Mesenchymal stem cell (in vitro differentiated cells and primary cell): ENCODE results near the gene CDC37. TPM values are rescaled to one million over a fixed set of nuclear protein-coding genes. Genes with fewer than 3 reads are reported as not detected.

Experiments used
- DNase-seq: peaks from one replicate; pipeline ENCODE4 v3.0.0-alpha.2; 2013
- H2AFZ ChIP-seq: one replicate; pipeline ENCODE4 v1.6.1; 2013; ENCODE audit warnings: low read depth, mild to moderate bottlenecking, control low read depth, inconsistent platforms, low read length, moderate library complexity
- H2AK5ac ChIP-seq: 2 replicates; pipeline ENCODE4 v1.6.1; 2013; ENCODE audit warnings: low read length, moderate library complexity, mild to moderate bottlenecking, inconsistent platforms; ENCODE audit not compliant: severe bottlenecking
- H2BK120ac ChIP-seq: one replicate; pipeline ENCODE4 v1.6.1; 2013; ENCODE audit warnings: low read depth, mild to moderate bottlenecking, inconsistent platforms, low read length, moderate library complexity
- H2BK12ac ChIP-seq, 2 experiments: one replicate each; pipeline ENCODE4 v1.6.1; 2013; ENCODE audit warnings: inconsistent platforms in 2 of 2, low read length in 2 of 2, mild to moderate bottlenecking in 2 of 2, moderate library complexity in 2 of 2, control low read depth in 1 of 2
- H2BK15ac ChIP-seq: one replicate; pipeline ENCODE4 v1.6.1; 2013; ENCODE audit warnings: mild to moderate bottlenecking, low read depth, inconsistent platforms; ENCODE audit not compliant: poor library complexity, severe bottlenecking
- H2BK5ac ChIP-seq: 2 replicates; pipeline ENCODE4 v1.6.1; 2013; ENCODE audit warnings: low read depth, mild to moderate bottlenecking, low read length, control low read depth, inconsistent platforms; ENCODE audit not compliant: poor library complexity, severe bottlenecking
- H3K14ac ChIP-seq, 2 experiments: one replicate each; pipeline ENCODE4 v1.6.1; 2013; ENCODE audit warnings: inconsistent platforms in 2 of 2, low read length in 2 of 2, control low read depth in 1 of 2, mild to moderate bottlenecking in 1 of 2, moderate library complexity in 1 of 2
- H3K18ac ChIP-seq, 2 experiments: one replicate each; pipeline ENCODE4 v1.6.1; 2013; ENCODE audit warnings: inconsistent platforms in 2 of 2, low read length in 2 of 2, control low read depth in 1 of 2, low read depth in 1 of 2, mild to moderate bottlenecking in 1 of 2
- H3K23ac ChIP-seq, 2 experiments: one replicate each; pipeline ENCODE4 v1.6.1; 2013; ENCODE audit warnings: inconsistent platforms in 2 of 2, low read length in 2 of 2, mild to moderate bottlenecking in 2 of 2, moderate library complexity in 2 of 2, control low read depth in 1 of 2
- H3K27ac ChIP-seq: 2 replicates; pipeline ENCODE4 v1.5.1; 2013; ENCODE audit warnings: mild to moderate bottlenecking, moderate library complexity, low read length, control low read depth, inconsistent platforms; ENCODE audit not compliant: poor library complexity, severe bottlenecking
- H3K27me3 ChIP-seq, 2 experiments: 2 replicates each; pipeline versions ENCODE4 v1.6.1 to v1.7.0; 2013; ENCODE audit warnings: low read length in 2 of 2, mild to moderate bottlenecking in 2 of 2, moderate library complexity in 2 of 2, control low read depth in 1 of 2, inconsistent platforms in 1 of 2; ENCODE audit not compliant: control insufficient read depth in 1 of 2, insufficient read depth in 1 of 2
- H3K36me3 ChIP-seq, 2 experiments: 2 replicates each; pipeline versions ENCODE4 v1.6.1 to v1.7.0; 2013; ENCODE audit warnings: low read length in 2 of 2, control low read depth in 1 of 2, inconsistent platforms in 1 of 2, low read depth in 1 of 2, mild to moderate bottlenecking in 1 of 2; ENCODE audit not compliant: insufficient read depth in 2 of 2, control insufficient read depth in 1 of 2
- H3K4ac ChIP-seq, 2 experiments: one replicate each; pipeline ENCODE4 v1.6.1; 2013; ENCODE audit warnings: inconsistent platforms in 2 of 2, low read length in 2 of 2, mild to moderate bottlenecking in 2 of 2, moderate library complexity in 2 of 2, control low read depth in 1 of 2, low read depth in 1 of 2
- H3K4me1 ChIP-seq: 2 replicates; pipeline ENCODE4 v1.6.1; 2013; ENCODE audit warnings: low read depth, low read length, control low read depth; ENCODE audit not compliant: control insufficient read depth, insufficient read depth
- H3K4me2 ChIP-seq: 2 replicates; pipeline ENCODE4 v1.6.1; 2013; ENCODE audit warnings: low read length, mild to moderate bottlenecking, inconsistent platforms; ENCODE audit not compliant: poor library complexity, severe bottlenecking
- H3K4me3 ChIP-seq, 2 experiments: 2 replicates each; pipeline versions ENCODE4 v1.5.1 to v1.7.0; 2013; ENCODE audit warnings: low read length in 2 of 2, mild to moderate bottlenecking in 2 of 2, control low read depth in 1 of 2, low read depth in 1 of 2; ENCODE audit not compliant: insufficient read depth in 1 of 2
- H3K79me1 ChIP-seq: replicated peaks from 2 replicates; pipeline ENCODE4 v1.6.1; 2013; ENCODE audit warnings: mild to moderate bottlenecking, control low read depth, low read length, inconsistent platforms; ENCODE audit not compliant: poor library complexity, severe bottlenecking
- H3K9ac ChIP-seq: 2 replicates; pipeline ENCODE4 v1.7.0; 2013; ENCODE audit warnings: mild to moderate bottlenecking, low read length, moderate library complexity
- H3K9me3 ChIP-seq: 2 replicates; pipeline ENCODE4 v1.7.0; 2013; ENCODE audit warnings: mild to moderate bottlenecking, low read length; ENCODE audit not compliant: control insufficient read depth
- H4K8ac ChIP-seq: one replicate; pipeline ENCODE4 v1.6.1; 2013; ENCODE audit warnings: inconsistent platforms, mild to moderate bottlenecking, low read length, moderate library complexity
- H4K91ac ChIP-seq: one replicate; pipeline ENCODE4 v1.6.1; 2013; ENCODE audit warnings: mild to moderate bottlenecking, low read length, inconsistent platforms
- WGBS: methylation state at CpG from one replicate; pipeline ENCODE4 v1.1.7; 2013; ENCODE audit warnings: mixed read lengths; 5-methylcytosine and 5-hydroxymethylcytosine counted together
- polyA plus RNA-seq, 2 experiments: library from polyadenylated mRNA; stranded (reverse); fragments of 200-250 nt; gene quantifications; one replicate each; pipeline ENCODE4 v1.2.3, GENCODE V29; 2013

The CDC37 gene
- polyA plus RNA-seq (2013, experiment 1 of 2) = 163 TPM
- polyA plus RNA-seq (2013, experiment 2 of 2) = 156 TPM

GRCh38 chr19:10403137-10404021 lies at the start of gene CDC37:
CDC37 (minus strand) TSS chr19:10403542; CDS start chr19:10403479, 63 bp downstream.
- H4K8ac ChIP-seq = peak within 1 kb of the TSS; percentile 59
- under 1% methylated on average over 62 of the region's 69 CpGs for WGBS

GRCh38 chr19:10450853-10451609 lies 47.7 kb upstream of the CDC37 start:
- Histone ChIP-seq H3K18ac (no peak overlapping the region), H3K23ac (no peak overlapping the region), H2AK5ac (no peak overlapping the region), H2BK12ac (no peak overlapping the region), H3K4me1 (peaks cover 1% of the 10 kb centered on the region), H3K27ac (no peak overlapping the region), H3K4ac (no peak overlapping the region), H2BK5ac (no peak overlapping the region), H3K4me3 (no peak overlapping the region), H2BK120ac (no peak overlapping the region), H3K4me2 (no peak overlapping the region), H3K27me3 (no peaks in the 10 kb centered on the region), H4K8ac (no peak overlapping the region), H3K9me3 (no peaks in the 10 kb centered on the region), H2AFZ (no peak overlapping the region), H3K79me1 (no peaks in the 10 kb centered on the region), H3K14ac (no peak overlapping the region), H3K36me3 (peaks cover 6 to 12% of the 10 kb centered on the region in 2 experiments), H2BK15ac (no peak overlapping the region), H3K9ac (no peak overlapping the region), H4K91ac (no peak overlapping the region)
- 92% methylated on average over 25 of the region's 25 CpGs for WGBS
- no peak for DNase-seq

More at GRCh38 chr19:10403137-10404021, at the start of gene CDC37:
- Histone ChIP-seq H3K9ac (peak within 1 kb of the TSS; percentile 100), H2BK5ac (no peak within 1 kb of the TSS), H4K91ac (no peak within 1 kb of the TSS), H3K27ac (peak within 1 kb of the TSS; percentile 24), H2BK12ac (peak within 1 kb of the TSS in 1 of 2 experiments; percentile 47), H3K79me1 (peaks cover 2% of the 10 kb centered on the region), H2BK120ac (peak within 1 kb of the TSS; percentile 69), H3K14ac (peak within 1 kb of the TSS in 1 of 2 experiments; percentile 99), H3K4ac (peak within 1 kb of the TSS; percentile 3 to 63), H2AK5ac (no peak within 1 kb of the TSS), H3K18ac (peak within 1 kb of the TSS; percentile 38 to 88), H3K23ac (peak within 1 kb of the TSS in 1 of 2 experiments; percentile 87), H3K9me3 (no peaks in the 10 kb centered on the region), H3K4me3 (peak within 1 kb of the TSS; percentile 89 to 99), H3K36me3 (peaks cover 18% of the 10 kb centered on the region in 2 experiments), H2AFZ (peak within 1 kb of the TSS; percentile 92), H2BK15ac (no peak within 1 kb of the TSS), H3K4me1 (peaks cover 21% of the 10 kb centered on the region), H3K27me3 (peaks cover 7 to 24% of the 10 kb centered on the region in 2 experiments), H3K4me2 (peak within 1 kb of the TSS; percentile 98)
- DNase-seq = peak; percentile 97

GRCh38 chr19:10450191-10450852 lies 47.0 kb upstream of the CDC37 start:
- no peak overlapping the region for H4K8ac ChIP-seq
- no peaks in the 10 kb centered on the region for H3K79me1 ChIP-seq
- no peak overlapping the region for H3K27ac ChIP-seq
- no peak overlapping the region for H2BK12ac ChIP-seq
- no peak overlapping the region for H3K4ac ChIP-seq
- no peak overlapping the region for H3K4me2 ChIP-seq
- no peak overlapping the region for H4K91ac ChIP-seq
- peaks cover 6 to 12% of the 10 kb centered on the region in 2 experiments for H3K36me3 ChIP-seq
- H3K18ac ChIP-seq = no peak overlapping the region
- 97% methylated on average over 14 of the region's 14 CpGs for WGBS
- H3K4me1 ChIP-seq = peaks cover 1% of the 10 kb centered on the region
- no peak overlapping the region for H2AFZ ChIP-seq
- H3K23ac ChIP-seq = no peak overlapping the region
- H3K9me3 ChIP-seq = no peaks in the 10 kb centered on the region
- no peak overlapping the region for H2AK5ac ChIP-seq
- H3K4me3 ChIP-seq = no peak overlapping the region
- H3K9ac ChIP-seq = no peak overlapping the region
- no peak for DNase-seq
- H3K14ac ChIP-seq = no peak overlapping the region
- H2BK5ac ChIP-seq = no peak overlapping the region
- H2BK15ac ChIP-seq = no peak overlapping the region
- no peak overlapping the region for H2BK120ac ChIP-seq
- no peaks in the 10 kb centered on the region for H3K27me3 ChIP-seq
